ENCODE results near the gene PPIB.

PPIB gene
- 147 to 176 (median 157) reads per million in 4 donors for total RNA-seq

GRCh38 chr15:64162869-64163658 is at the start of gene PPIB:
Gene PPIB, minus strand, starts transcription at chr15:64163022. Its CDS starts 36 bp downstream, at chr15:64162986.
- DNase-seq: peak; percentile 92 to 99 (median 95)

DNA sequence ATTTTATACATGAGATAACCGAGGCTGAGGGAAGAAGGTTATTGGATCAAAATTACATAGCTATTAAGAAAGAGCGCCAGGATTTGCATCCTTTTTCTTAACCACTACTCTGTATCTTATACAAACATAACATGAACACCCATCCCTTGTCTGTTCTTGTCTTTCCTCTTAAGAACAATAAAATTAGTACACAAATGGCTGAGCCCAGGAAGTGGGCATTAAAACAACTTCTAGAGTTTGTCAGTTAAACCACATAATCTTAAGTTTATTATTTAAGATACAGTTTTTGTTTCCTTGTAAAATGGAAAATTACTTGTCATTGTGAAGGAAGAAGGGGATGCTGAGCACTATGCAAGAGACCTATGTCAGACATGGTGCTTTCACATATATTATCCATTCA is 48.9 kb upstream of the PPIB start:
- no peak for DNase-seq

DNA sequence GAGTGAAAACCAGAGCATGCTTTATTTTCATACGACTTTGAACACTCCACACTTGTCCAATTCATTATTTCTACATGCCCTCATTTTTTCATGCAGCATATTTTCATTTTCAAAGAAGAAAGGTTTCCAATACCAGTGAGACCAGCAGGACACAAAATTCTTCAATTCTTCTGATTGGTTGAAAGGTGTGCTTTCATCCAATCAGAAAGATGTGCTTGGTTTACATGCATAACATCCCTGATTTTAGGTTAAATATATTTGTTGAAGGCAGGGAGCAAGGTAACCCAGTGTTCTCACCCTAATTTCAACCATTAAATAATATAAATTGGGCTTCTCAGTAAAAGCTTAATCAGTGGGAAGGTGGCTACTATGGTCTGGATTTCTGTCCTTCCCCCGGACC is 47.5 kb upstream of the PPIB start:
- no peak for DNase-seq

DNA sequence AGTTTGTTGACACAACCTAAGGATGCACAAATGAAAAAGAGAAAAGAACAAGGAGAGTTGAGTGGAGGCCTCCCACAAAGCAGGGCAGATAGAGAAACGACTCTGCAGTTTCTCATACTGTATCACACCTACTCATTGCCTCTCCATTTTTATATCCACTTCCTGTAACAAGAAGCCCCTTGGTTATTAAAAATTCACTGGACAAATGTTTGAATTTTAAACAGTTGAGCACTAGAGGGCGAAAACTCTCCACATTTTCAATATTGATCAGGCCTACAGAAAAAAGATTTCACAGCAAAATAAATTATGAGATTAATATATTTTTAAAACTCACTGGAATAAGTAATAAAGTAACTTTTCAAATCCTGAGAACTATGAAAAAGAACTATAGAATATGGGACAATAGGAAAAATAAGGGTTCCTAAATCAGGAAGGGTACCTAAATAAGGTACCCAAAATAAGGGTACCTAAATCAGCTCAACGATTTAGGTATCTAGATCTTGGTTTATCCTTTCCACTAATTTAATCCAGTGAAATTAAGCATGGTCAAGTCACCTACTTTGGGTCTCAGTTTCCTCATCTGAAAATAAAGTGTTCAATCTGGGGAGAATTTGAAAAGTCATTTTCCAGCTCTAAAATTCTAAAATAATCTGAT is 47.0 kb upstream of the PPIB start:
- peak in 1 of 5 donors; percentile 32 for DNase-seq

DNA sequence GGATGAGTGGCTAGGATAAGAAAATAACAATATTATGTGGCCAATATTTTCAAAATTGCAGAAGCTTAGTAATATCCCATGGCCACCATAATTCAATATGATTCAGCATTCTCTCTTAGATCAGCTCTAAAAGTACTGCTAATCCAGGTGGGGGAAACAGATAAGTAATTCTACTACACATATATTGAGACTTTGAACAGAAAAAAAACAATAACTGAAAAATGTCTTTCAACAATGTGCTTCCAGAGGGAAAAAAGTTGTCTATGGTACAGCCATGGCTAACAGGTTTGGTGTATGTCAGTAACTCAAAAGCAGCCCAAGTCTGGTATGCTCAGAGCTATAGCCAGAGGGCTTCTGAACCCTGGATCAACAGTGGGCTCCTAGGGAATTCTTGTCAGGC is 42.4 kb upstream of the PPIB start:
- DNase-seq: no peak

DNA sequence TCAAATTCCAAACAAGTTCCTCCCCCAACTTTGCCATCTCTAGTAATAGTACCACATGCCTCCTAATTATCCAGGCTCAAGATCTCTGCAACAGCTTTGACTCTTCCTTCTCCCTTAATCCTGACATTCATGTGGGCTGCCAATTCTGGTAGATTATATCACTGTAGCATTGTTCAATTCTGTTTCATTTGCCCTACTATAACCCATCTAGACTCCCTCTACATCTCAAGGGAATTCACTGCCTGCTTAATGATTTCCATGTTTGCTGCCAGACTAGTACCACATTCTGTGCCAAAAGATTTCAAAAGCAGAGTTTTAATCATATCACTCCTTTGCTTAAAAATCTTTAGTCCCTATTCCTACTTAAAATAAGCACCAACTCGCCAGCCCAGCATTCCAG is 34.6 kb upstream of the PPIB start:
- no peak for DNase-seq

- DNase-seq: no peak
Measured at GRCh38 chr15:64193971-64194370, 31.1 kb upstream of the PPIB start.

DNA sequence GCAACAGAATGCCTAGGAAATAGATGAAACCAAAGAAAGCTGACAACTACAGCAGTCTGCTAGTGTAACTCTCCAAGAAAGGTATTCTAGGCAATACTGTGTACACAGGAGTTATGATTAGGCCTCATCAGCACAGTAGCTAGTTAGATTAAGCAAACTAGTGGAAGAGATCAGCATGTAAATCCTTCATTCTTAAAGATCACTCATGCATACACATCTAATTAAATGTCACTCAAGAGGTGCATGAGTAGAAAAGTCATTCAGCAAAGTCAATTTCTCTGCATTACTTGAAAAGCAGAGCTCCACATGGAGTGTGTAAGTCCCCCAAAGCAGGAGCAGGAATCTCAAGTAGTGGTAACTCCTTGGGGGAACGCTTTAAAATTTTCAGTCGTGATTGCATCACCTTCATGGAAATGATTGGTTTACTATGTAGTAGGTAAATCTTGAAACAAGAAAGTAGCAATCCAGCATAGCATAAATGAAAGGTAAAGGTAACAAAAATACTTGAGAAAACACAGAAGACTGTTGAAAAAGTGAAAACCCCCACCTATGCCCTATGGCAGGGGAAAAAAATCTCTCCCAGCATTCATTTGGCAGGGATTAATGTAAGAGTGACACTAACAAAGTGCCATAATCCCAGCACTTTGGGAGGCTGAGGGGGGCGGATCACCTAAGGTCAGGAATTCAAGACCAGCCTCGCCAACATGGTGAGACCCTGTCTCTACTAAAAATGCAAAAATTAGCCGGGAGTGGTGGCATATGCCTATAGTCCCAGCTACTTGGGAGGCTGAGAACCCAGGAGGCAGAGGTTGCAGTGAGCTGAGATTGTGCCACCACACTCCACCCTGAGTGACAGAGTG is 29.4 kb upstream of the PPIB start:
- DNase-seq: no peak

DNA sequence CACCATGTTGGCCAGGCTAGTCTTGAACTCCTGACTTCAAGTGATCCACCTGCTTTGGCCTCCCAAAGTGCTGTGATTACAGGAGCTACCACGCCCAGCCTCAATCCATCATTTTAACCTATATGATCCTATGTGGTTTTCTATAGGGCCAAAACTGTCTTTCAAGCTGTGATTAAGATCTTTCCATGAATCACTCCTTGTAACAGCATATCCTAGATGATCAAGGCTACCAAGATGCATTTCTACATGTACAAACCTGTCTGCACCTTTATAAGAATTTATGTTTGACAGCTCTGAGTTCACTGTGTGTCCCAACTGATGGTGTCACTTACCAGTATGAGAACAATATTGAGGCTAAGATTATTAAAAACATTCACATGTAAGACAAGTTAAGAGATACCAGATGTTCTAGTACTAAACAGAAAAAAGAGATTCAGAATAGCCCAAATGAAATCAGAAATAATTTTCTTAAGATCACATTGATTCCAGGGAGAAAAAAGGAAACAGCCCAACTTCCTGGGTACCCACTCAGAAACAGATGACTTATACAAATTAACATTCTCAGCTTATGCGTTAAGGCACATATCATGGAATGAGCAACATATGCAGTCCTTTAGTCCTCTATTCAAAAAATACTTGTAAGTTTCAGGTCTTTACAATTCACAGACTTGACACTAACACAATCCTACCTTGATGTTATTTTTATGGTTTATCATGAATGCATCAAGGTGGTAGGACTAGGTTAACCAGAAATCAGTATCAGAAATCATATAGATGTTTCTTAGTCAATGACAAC is 24.8 kb upstream of the PPIB start:
- DNase-seq: peak in 1 of 5 donors; percentile 21

DNA sequence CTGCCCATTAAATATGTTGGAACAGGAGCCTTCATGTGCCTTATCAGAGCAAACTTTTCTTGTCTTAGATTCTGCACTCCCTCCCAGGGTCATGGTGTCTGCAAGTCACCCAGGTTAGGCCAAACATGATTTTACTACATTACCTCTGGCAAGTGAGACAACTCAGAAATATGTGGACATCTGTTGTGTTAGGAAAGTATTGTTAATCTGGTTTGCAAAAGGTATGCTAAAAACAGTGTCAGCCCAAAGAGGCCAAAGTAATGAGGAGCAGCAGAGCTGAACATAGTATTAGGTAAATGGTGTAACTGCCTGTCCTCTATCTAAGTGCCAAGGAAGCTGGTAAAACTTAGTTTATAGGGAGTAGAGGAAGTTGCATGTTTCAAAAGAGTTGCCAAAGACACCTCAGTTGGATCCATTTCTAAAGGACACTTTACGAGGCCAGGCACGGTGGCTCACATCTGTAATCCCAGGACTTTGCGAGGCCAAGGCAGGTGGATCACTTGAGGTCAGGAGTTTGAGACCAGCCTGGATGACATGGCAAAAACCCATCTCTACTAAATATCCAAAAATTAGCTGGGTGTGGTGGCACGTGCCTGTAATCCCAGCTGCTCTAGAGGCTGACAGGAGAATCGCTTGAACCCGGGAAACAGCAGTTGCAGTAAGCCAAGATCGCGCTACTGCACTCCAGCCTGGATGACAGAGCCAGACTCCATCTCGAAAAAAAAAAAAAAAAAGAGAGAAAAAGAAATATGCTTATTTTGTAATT is 22.5 kb upstream of the PPIB start:
- DNase-seq: no peak

DNA sequence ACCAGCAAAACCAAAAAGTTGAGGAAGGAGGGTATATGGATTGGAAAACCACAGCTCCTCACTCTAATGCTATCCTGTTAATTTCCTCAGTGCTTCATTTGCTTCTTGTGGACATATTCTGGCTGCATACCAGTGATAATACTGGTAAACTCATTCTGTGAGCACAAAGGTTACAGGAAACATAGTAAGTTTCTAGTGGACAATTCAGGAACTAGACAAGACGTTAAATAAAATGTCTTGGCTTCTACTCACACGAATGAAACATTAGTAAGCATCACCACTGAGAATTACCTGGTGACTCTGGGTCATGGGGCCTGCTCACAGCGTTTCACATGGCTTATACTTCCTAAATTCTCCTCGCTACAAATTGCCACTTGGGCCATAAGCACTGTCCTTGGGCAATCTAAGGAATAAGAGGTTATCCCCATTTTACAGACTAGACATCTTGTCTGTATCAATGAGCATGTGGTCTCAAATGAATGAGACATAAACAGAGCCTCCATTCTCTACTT is 20.1 kb upstream of the PPIB start:
- no peak for DNase-seq

- no peak for DNase-seq
Measured at GRCh38 chr15:64180235-64180824, 17.5 kb upstream of the PPIB start.

DNA sequence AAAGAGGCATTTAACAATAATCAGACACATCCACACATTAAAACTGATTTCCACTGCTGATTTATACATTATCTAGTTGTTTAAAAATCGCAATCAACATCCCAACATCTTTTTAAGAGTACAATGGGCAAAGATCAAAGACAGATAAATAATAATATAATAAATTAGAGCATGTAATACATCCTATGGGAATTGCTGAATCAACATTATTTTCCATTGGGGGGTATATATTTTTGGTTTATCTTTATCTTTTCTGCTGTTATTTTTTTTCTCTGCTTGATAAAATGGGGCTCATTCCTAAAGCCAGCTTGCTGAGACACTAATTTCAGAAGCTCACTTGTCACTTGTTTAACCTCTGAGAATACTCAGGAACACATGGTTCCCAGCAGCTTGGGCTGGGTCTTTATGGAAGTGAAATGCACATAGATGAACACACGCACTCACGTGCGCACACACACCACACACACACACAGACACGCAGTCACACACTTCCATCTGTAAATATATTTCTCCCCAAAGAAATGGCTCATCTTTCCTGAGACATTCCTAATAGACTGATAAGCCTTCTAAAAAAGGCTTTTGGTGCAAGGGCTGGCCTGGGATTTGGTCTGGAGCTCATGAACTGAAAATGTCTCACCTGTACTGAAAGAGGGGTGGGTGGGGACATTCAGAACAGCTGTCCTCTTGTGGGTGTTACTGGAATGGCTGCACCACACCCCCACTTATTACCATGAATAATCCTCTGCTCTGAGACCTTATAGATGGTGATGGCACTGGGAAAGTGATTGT is 3.5 kb upstream of the PPIB start:
- no peak for DNase-seq

- DNase-seq: no peak
Measured at GRCh38 chr15:64164436-64164835, 1.6 kb upstream of the PPIB start.

DNA sequence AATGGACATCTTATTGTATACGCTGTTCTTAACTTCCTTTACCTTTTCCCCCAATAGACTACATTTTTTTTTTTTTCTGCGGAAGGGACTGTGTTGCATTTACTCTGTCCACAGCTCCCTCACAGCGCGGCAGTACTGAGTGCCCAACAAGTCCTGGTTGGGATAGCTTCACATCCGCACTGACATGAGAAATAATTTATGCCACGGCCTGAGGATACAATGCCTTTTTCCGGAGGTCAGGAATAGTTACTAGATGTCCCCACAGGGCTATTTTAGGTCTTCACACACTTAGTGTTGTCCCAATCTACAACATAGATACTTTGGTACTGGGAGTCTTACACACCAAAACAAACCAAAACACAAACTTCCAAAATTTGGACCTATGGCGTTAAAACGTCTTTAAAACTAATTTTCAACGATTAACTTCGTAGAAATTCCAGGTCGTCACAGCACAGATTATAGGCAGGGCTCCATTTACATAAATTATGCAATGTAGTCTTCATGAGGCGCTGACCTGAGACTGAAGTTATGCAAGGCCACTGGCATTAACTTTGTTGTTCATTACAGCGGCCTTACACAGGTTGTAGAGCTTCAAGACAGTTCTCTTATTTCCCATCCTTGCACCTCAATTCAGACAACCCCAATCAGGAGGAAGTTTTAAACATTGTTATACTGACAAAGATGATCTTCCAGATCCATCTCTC is 989 bp upstream of the PPIB start:
- DNase-seq: no peak

DNA sequence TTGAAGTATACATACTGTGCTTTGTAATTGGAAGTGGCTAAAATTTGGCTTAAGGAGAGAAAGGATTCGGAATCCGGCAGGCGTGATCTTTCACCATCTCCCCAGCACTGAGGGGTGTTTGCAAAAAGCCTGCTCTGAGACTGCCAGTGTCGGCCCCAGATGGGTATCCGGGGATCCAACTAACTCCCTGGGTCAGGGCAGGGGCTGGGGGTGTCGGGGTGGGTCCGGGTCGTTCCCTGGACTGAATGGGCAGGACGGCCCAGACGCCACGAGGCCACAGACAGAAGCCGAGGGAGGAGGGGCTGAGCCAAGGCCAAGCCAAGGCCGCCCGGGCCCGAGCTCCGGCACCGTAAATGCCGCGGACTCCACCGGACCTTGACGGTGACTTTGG is 349 bp downstream of the PPIB start:
- peak in 1 of 5 donors; percentile 15 for DNase-seq

- DNase-seq: no peak
Measured at GRCh38 chr15:64161688-64162477, 939 bp downstream of the PPIB start.

DNA sequence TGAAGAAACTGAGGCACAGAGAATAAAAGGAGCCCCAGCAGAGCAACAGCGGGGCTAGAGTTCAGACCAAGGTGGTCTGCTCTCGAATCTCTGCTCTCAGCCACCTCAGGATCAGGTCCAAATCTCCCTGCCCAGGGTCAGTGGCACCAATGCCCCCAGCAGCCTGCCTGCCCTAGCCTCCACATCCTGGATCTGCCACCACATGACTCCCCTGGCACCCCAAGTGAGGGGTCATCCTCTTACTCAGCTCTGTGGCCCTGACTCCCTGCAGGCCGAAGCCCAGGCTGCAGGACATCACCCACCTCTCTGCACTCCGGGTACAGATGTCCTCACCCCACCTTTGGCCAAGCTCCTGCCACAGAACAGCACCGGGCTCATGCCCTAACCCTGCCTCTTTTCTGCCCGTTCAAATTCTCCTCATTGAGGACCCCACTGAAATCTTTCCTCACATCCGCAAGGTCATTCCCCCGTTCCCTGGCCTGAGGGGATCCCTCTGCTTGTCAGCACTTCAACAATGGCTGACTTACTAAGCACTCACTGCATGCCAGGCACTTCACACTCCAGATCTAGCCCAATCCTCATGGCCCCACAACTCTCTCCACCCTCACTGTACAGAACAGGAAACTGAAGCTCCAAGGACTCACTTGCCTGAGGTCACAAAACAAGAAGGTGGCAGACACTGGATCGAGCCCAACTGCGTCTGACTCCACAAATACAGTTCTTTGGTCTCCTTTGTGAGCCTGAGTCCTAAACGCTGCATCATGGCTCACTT is 4.3 kb downstream of the PPIB start:
- no peak for DNase-seq
